ENCODE data around the gene ABCC5.

ABCC5 gene

GRCh38 chr3:183892610-183893214, 125.0 kb downstream of the ABCC5 start:
- H3K27ac ChIP-seq (ENCODE audit: low read length): no peak overlapping the region
- no peak for DNase-seq
- no peak overlapping the region for H3K4me3 ChIP-seq (ENCODE audit: low read length)
- H3F3A ChIP-seq (ENCODE audit: insufficient read depth, low read length): no peaks in the 10 kb centered on the region
- no peak for TF ChIP-seq CTCF (IDR thresholded peaks at IDR 0.05; ENCODE audit: low read length)
- TF ChIP-seq EZH2 (optimal IDR thresholded peaks at IDR 0.05; ENCODE audit: low read depth, low read length): no peak
- TF ChIP-seq EZH2phosphoT487 (IDR thresholded peaks at IDR 0.05; ENCODE audit: low read length): no peak
- H3K9me2 ChIP-seq (replicated peaks; ENCODE audit: insufficient read depth, low read length): no peaks in the 10 kb centered on the region
- H3K9ac ChIP-seq (ENCODE audit: low read length): no peak overlapping the region
- no peak overlapping the region for H3K4me2 ChIP-seq (ENCODE audit: low read depth, low read length)
- H2AFZ ChIP-seq (ENCODE audit: low read length): no peak overlapping the region
- no peaks in the 10 kb centered on the region for H3K9me3 ChIP-seq (replicated peaks; ENCODE audit: insufficient read depth, low read length)
- no peaks in the 10 kb centered on the region for H3K36me3 ChIP-seq (replicated peaks; ENCODE audit: insufficient read depth, low read length)
- H3K4me1 ChIP-seq (ENCODE audit: low read length): no peaks in the 10 kb centered on the region; the same call in 1 of the 2 replicates
- no peaks in the 10 kb centered on the region for H3K79me2 ChIP-seq (ENCODE audit: low read length)
- no peaks in the 10 kb centered on the region for H3K27me3 ChIP-seq (replicated peaks; ENCODE audit: insufficient read depth, low read length)
- H4K20me1 ChIP-seq (ENCODE audit: insufficient read depth, low read length): no peaks in the 10 kb centered on the region

GRCh38 chr3:183885766-183886165, 131.9 kb downstream of the ABCC5 start:
- Histone ChIP-seq H3K79me2 (ENCODE audit: low read length) (peaks cover 37% of the 10 kb centered on the region), H3K9ac (ENCODE audit: low read length) (no peak overlapping the region), H3K4me1 (ENCODE audit: low read length) (peaks cover 6% of the 10 kb centered on the region), H3K27ac (ENCODE audit: low read length) (no peak overlapping the region), H2AFZ (ENCODE audit: low read length) (no peak overlapping the region), H3K36me3 (replicated peaks; ENCODE audit: insufficient read depth, low read length) (no peaks in the 10 kb centered on the region), H4K20me1 (ENCODE audit: insufficient read depth, low read length) (no peaks in the 10 kb centered on the region), H3K27me3 (replicated peaks; ENCODE audit: insufficient read depth, low read length) (no peaks in the 10 kb centered on the region), H3K9me2 (replicated peaks; ENCODE audit: insufficient read depth, low read length) (no peaks in the 10 kb centered on the region), H3F3A (ENCODE audit: insufficient read depth, low read length) (no peaks in the 10 kb centered on the region), H3K4me3 (ENCODE audit: low read length) (no peak overlapping the region), H3K9me3 (replicated peaks; ENCODE audit: insufficient read depth, low read length) (no peaks in the 10 kb centered on the region), H3K4me2 (ENCODE audit: low read depth, low read length) (no peak overlapping the region)
- TF ChIP-seq EZH2phosphoT487 (IDR thresholded peaks at IDR 0.05; ENCODE audit: low read length) (no peak), CTCF (IDR thresholded peaks at IDR 0.05; ENCODE audit: low read length) (no peak), EZH2 (optimal IDR thresholded peaks at IDR 0.05; ENCODE audit: low read depth, low read length) (no peak)
- DNase-seq: no peak

- no peaks in the 10 kb centered on the region for H4K20me1 ChIP-seq (ENCODE audit: insufficient read depth, low read length)
- H2AFZ ChIP-seq (ENCODE audit: low read length): peak within 1 kb of the TSS; percentile 96
- H3K4me3 ChIP-seq (ENCODE audit: low read length): peak within 1 kb of the TSS; percentile 91
- H3K27ac ChIP-seq (ENCODE audit: low read length): peak within 1 kb of the TSS; percentile 22; the same call in 1 of the 2 replicates
- peaks cover 6% of the 10 kb centered on the region for H3K4me1 ChIP-seq (ENCODE audit: low read length)
- peak within 1 kb of the TSS; percentile 78 for H3K9ac ChIP-seq (ENCODE audit: low read length)
- no peaks in the 10 kb centered on the region for H3F3A ChIP-seq (ENCODE audit: insufficient read depth, low read length)
- TF ChIP-seq EZH2 (optimal IDR thresholded peaks at IDR 0.05; ENCODE audit: low read depth, low read length) (no peak), CTCF (IDR thresholded peaks at IDR 0.05; ENCODE audit: low read length) (peak; percentile 99)
- no peaks in the 10 kb centered on the region for H3K36me3 ChIP-seq (replicated peaks; ENCODE audit: insufficient read depth, low read length)
- no peaks in the 10 kb centered on the region for H3K9me3 ChIP-seq (replicated peaks; ENCODE audit: insufficient read depth, low read length)
- peaks cover 47% of the 10 kb centered on the region for H3K79me2 ChIP-seq (ENCODE audit: low read length)
- no peaks in the 10 kb centered on the region for H3K27me3 ChIP-seq (replicated peaks; ENCODE audit: insufficient read depth, low read length)
- H3K9me2 ChIP-seq (replicated peaks; ENCODE audit: insufficient read depth, low read length): no peaks in the 10 kb centered on the region
- DNase-seq: peak; percentile 98
- H3K4me2 ChIP-seq (ENCODE audit: low read depth, low read length): peak within 1 kb of the TSS; percentile 84
Observed at GRCh38 chr3:183884427-183885296, 133.0 kb downstream of the ABCC5 start, which contains the start of gene PARL. Gene PARL, minus strand, starts transcription at chr3:183884880. Its CDS starts 34 bp downstream, at chr3:183884846.

All from MM.1S (cell line).